G401.6 (cell line): Measurements from ENCODE around the gene GID4.

ENCODE experiments used
- FAIRE-seq: peaks from 2 replicates; lab custom pipeline; 2012; peaks lifted over from hg19 to GRCh38; lab: Jason Lieb, UNC

GID4 gene

GRCh38 chr17:18044609-18045008, 5.4 kb downstream of the GID4 start:
- FAIRE-seq, result no peak

GRCh38 chr17:18045691-18046350, 6.6 kb downstream of the GID4 start:
- FAIRE-seq, result no peak

- FAIRE-seq, result no peak
Observed at GRCh38 chr17:18055597-18055996, 16.4 kb downstream of the GID4 start.

- FAIRE-seq, result no peak
Observed at GRCh38 chr17:18056214-18056613, 17.0 kb downstream of the GID4 start.

- no peak for FAIRE-seq
Observed at GRCh38 chr17:18059283-18059682, 20.1 kb downstream of the GID4 start.

- no peak for FAIRE-seq
Observed at GRCh38 chr17:18064053-18064452, 24.8 kb downstream of the GID4 start.

- FAIRE-seq, result no peak
Observed at GRCh38 chr17:18065546-18065945, 26.3 kb downstream of the GID4 start.

DNA sequence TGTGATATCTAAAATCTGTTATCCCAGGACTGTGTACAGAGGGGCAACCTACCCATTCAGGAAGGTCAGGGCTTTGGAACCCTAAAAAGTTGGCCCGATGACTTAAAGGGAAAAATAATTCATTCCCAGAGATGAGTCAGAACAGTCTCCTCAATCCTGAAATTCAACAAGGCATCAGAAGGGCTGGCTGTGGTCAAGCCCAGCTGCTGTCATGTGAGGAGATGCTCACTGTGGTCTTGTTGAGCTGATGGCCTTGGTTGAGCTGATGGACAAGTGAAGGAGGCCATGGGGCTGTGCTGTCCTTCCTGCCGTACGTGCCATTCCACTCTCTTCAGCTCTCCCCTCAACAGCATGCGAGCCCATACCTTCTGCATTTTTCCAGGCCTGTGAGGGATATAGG, 27.7 kb downstream of the GID4 start:
- no peak for FAIRE-seq

GRCh38 chr17:18069101-18069500, 29.9 kb downstream of the GID4 start:
- no peak for FAIRE-seq

DNA sequence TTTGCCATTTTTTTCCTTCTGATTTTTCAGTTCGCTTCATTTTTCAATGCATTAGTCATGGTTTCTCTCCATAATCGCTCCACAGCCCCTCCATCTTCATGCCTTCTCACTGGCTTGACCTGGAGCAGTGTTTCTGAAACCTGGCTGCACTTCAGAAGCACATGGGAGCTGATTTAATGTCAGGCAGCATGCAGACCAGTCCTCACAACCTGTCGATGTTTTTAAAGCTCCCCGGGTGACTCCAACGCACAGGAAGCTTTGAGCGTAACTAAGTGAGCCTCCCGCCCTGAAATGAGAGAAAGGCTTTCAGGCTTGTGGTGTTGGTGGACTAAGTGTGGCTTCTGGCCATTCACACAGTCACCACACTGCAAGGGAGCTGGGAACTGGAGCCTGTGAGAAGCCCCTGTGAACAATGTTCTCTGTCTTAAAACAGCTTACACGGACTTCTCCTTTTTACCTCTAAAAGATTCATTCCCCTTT, 31.7 kb downstream of the GID4 start:
- no peak for FAIRE-seq

- FAIRE-seq, result no peak
Observed at GRCh38 chr17:18071751-18072150, 32.5 kb downstream of the GID4 start.

GRCh38 chr17:18074566-18075272, 35.5 kb downstream of the GID4 start:
- no peak for FAIRE-seq

DNA sequence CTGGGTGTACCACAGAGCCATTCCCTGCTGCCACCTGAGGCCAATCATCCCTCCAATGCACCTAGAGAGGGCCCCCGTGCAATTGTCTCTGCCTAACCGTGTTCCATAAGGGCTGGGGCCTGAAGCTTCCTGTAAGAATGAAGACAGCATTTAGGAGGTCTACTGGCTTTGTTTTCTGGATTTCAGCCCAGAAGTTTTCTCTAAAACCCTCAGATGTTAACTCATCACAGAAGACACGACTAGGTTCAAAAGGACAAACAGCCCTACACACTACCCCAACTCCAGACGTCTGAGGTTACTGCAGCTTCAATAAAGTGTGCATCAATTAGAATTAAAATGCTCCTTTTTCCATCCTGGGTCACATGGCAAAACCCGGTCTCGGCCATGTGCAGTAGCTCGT, 37.7 kb downstream of the GID4 start:
- FAIRE-seq, result no peak

GRCh38 chr17:18079543-18079942, 40.3 kb downstream of the GID4 start:
- no peak for FAIRE-seq

GRCh38 chr17:18084256-18084655, 45.0 kb downstream of the GID4 start:
- FAIRE-seq, result no peak

DNA sequence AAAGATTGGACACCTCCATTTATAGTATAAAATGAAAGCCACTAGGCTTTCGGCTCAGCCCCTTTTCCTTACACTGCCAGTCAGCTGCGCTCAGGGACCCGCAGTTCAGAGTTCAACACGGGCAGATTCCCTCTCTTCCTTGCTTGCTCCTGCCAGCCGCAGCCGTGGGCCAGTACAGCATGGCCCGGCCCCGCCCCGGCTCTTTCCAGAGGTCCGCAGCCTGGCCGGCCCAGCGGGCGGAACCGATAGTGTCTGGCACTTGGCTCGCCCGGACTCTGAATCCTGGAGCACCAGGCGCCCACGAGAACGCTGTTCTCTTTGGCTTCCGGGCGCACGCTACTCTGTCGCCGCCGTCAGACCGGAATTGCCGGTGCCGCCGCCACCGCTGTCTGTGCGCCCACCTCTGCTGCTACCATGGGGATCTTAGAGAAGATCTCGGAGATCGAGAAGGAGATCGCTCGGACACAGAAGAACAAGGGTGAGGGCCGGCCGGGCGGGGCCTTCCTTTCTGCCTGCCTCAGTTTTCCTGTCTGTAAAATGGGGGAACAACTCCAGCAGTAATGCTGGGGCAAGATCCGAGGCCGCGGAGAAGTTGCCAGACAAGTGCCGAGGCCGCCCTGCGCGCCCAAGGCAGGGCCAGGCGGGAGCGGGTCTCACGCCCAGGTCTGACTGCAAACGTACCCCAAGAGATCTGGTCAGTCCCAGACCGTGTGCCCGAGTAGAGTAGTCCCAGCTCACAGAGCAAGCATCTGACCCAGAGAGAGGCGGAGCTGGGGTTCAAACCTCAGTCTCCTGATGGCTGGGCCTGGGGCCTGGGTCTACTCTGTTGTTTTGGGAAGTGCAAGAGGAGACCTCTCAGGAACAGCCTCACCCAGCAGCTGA, 48.6 kb downstream of the GID4 start, which contains the start of gene DRG2:
Gene DRG2, plus strand, starts transcription at position 339 of the 882 bp plus-strand sequence. Its CDS starts 76 bp downstream, at position 415.
- peak; percentile 85 for FAIRE-seq

- no peak for FAIRE-seq
Observed at GRCh38 chr17:18089613-18090012, 50.4 kb downstream of the GID4 start.

DNA sequence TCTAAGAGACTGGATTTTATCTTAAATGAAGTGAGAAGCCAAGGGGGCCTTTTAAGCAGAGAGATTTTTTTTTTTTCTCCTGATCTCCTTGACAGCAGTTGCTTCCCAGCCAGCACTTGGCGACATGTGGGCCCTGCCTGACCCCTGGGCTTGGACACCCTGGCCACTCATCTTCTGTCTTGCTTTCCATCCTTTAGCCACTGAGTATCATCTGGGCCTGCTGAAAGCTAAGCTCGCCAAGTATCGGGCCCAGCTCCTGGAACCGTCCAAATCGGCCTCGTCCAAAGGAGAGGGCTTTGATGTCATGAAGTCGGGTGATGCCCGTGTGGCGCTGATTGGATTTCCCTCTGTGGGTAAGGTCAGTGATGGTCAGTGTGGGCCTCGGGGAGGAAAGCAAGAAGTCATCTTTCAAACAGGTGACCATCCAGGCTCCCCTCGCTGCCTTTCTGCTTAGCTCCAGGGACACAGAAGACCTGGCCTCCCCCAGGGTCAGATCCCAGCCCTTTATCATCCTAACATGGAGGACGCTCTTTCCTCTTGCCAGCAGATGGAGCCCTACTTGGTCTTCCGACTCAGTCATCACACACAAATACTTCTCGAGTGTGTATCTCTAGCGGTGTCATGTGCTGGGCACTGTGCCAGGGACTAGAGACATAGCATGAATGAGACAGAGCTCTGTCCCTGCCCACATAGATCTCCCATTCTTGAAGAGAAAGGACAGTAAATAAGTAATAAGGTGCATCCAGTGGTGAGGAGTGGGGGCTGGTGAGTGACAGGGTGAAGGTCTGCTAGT, 54.6 kb downstream of the GID4 start:
- no peak for FAIRE-seq

DNA sequence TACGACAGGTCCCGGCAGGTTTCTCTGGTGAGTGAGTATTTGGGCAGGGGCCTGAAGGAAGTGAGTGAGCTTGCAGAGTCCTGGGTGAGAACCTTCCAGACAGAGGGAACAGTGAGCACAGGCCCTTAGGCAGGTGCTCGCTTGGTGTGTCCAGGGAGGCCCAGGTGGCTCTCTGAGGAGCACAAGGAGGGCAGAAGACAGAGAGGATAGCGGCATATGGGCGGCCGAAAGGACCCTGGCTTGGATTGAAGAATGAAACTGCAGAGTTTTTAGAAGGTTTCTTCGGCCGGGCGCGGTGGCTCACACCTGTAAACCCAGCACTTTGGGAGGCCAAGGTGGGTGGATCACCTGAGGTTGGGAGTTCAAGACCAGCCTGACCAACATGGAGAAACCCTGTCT, 55.2 kb downstream of the GID4 start:
- FAIRE-seq, result no peak

- FAIRE-seq, result no peak
Observed at GRCh38 chr17:18099516-18099915, 60.3 kb downstream of the GID4 start.

- FAIRE-seq, result no peak
Observed at GRCh38 chr17:18100616-18101015, 61.4 kb downstream of the GID4 start.

- FAIRE-seq, result no peak
Observed at GRCh38 chr17:18101828-18102227, 62.6 kb downstream of the GID4 start.
